ENCODE measurements around the gene GRHPR. TPM values are rescaled to one million over a fixed set of nuclear protein-coding genes. Genes with fewer than 3 reads are reported as not detected.

GRHPR gene
- total and polyA plus RNA-seq, 2 of the 4 experiments (the other 2 are of a cell fraction) = 182 to 191 TPM

- Histone ChIP-seq H3K27ac (ENCODE audit: insufficient read depth, low read length) (no peak overlapping the region), H3K9ac (ENCODE audit: low read depth, low read length) (no peak overlapping the region), H3K14ac (replicated peaks; ENCODE audit: low read depth, low read length) (no peak overlapping the region), H2BK120ac (ENCODE audit: low read depth, low read length) (no peak overlapping the region), H3K9me3 (ENCODE audit: control insufficient read depth, insufficient read depth, low read length) (peaks cover 5% of the 10 kb centered on the region), H4K20me1 (ENCODE audit: insufficient read depth, low read length) (no peaks in the 10 kb centered on the region), H2BK15ac (ENCODE audit: low read depth, low read length) (no peak overlapping the region), H3K4me2 (ENCODE audit: low read depth, low read length) (no peak overlapping the region), H3K4me3 (ENCODE audit: insufficient read depth, low read depth, low read length) (no peak overlapping the region), H3K36me3 (ENCODE audit: control insufficient read depth, insufficient read depth, low read length) (no peaks in the 10 kb centered on the region), H2BK5ac (ENCODE audit: low read depth, low read length, poor library complexity, severe bottlenecking) (no peak overlapping the region), H4K8ac (ENCODE audit: low read depth in 2 of 2, low read length in 2 of 2) (no peak overlapping the region), H3K4me1 (ENCODE audit: control insufficient read depth, insufficient read depth, low read length) (no peaks in the 10 kb centered on the region), H3K56ac (ENCODE audit: extremely low read depth, insufficient read depth, low read length) (no peak overlapping the region), H3K18ac (ENCODE audit: low read depth, low read length) (no peak overlapping the region), H2BK20ac (ENCODE audit: low read depth, low read length) (no peak overlapping the region), H2AFZ (replicated peaks; ENCODE audit: low read length, poor library complexity) (no peak overlapping the region), H2AK9ac (replicated peaks; ENCODE audit: low read depth, low read length, poor library complexity) (no peak overlapping the region), H4K5ac (ENCODE audit: low read depth, low read length) (no peak overlapping the region), H3K4ac (ENCODE audit: low read depth, low read length) (no peak overlapping the region), H3K27me3 (ENCODE audit: control insufficient read depth, insufficient read depth, low read length) (peaks cover 18% of the 10 kb centered on the region), H4K91ac (ENCODE audit: insufficient read depth, low read depth, low read length) (no peak overlapping the region), H3K79me1 (ENCODE audit: low read depth in 1 of 2, low read length in 2 of 2) (no peaks in the 10 kb centered on the region), H3K23ac (ENCODE audit: low read depth, low read length) (no peak overlapping the region), H3K9me1 (ENCODE audit: insufficient read depth, low read length) (no peaks in the 10 kb centered on the region), H2AK5ac (ENCODE audit: low read depth, low read length) (no peak overlapping the region)
- ATAC-seq (ENCODE audit: low read depth) (no peak), DNase-seq (no peak)
- dilution Hi-C loops (cut with HindIII; ENCODE audit: low sequenced_read_pairs, unreplicated experiment) = no loop called here
- in situ Hi-C loops (cut with MboI; ENCODE audit: low sequenced_read_pairs) = loop anchor here (10.0 kb wide), 1 partner anchor 64 kb away; no protein-coding TSS in a partner anchor
- BruUV-seq (replicated peaks) = no TSS peak
- TF ChIP-seq USF2 (IDR thresholded peaks at IDR 0.05; ENCODE audit: low read depth, low read length) = no peak
- TF ChIP-seq CEBPB (IDR thresholded peaks at IDR 0.05; ENCODE audit: low read depth, low read length) = no peak
- no peak for TF ChIP-seq CHD1 (IDR thresholded peaks at IDR 0.05; ENCODE audit: low read depth, low read length)
- no peak for TF ChIP-seq CTCF (conservative IDR thresholded peaks at IDR 0.05; ENCODE audit: low read depth, low read length)
- no peak for TF ChIP-seq RFX5 (IDR thresholded peaks at IDR 0.05; ENCODE audit: low read depth, low read length)
- TF ChIP-seq SMC3 (IDR thresholded peaks at IDR 0.05; ENCODE audit: low read depth, low read length) = no peak
- no peak for TF ChIP-seq MXI1 (IDR thresholded peaks at IDR 0.05; ENCODE audit: borderline replicate concordance, low read depth, low read length)
- no peak for TF ChIP-seq ELK1 (IDR thresholded peaks at IDR 0.05; ENCODE audit: borderline replicate concordance, low read depth, low read length)
- TF ChIP-seq RAD21 (IDR thresholded peaks at IDR 0.05; ENCODE audit: low read length) = no peak
- TF ChIP-seq MAZ (IDR thresholded peaks at IDR 0.05; ENCODE audit: borderline replicate concordance, low read depth, low read length) = no peak
- no peak for TF ChIP-seq NFE2L2 (IDR thresholded peaks at IDR 0.05; ENCODE audit: low read depth, low read length)
- TF ChIP-seq RCOR1 (IDR thresholded peaks at IDR 0.05; ENCODE audit: insufficient replicate concordance, low read length) = no peak
- no peak for TF ChIP-seq FOS (IDR thresholded peaks at IDR 0.05; ENCODE audit: low read depth, low read length)
- TF ChIP-seq MAFK (IDR thresholded peaks at IDR 0.05; ENCODE audit: low read depth, low read length) = no peak
- no peak for TF ChIP-seq POLR2A (IDR thresholded peaks at IDR 0.05; ENCODE audit: low read depth, low read length)
- TF ChIP-seq BHLHE40 (IDR thresholded peaks at IDR 0.05; ENCODE audit: low read depth, low read length) = no peak
- WGBS, 2 experiments (ENCODE audit: extremely low coverage in 2 of 2, insufficient read length in 1 of 2) = 100% methylated on average over 1 of the region's 19 CpGs; no CpG with 5 or more reads in 1 of the 2 experiments
- intact Hi-C loops (cut with micrococcal nuclease) = no loop called here
- ChIA-PET POLR2A (ENCODE audit: unreplicated experiment) (no interaction called here), CTCF (no interaction called here)
These were observed 43.9 kb upstream of the GRHPR start for GRCh38 chr9:37378613-37379004.
